GM23338 (cell line): Measurements from ENCODE around the gene DGKD. TPM values are rescaled to one million over a fixed set of nuclear protein-coding genes. Genes with fewer than 3 reads are reported as not detected.

ENCODE experiments used
- ATAC-seq: fragments of 200-7000 bp; cut with Tn5 transposase; 3 replicates; pipeline ENCODE4 v1.9.1; 2020
- DNase-seq: peaks from one replicate; pipeline ENCODE4 v3.0.0-alpha.2; 2015; ENCODE audit warnings: low spot score
- H2AFZ ChIP-seq: fragments of 200-600 bp; sonication (generic); 2 replicates; pipeline ENCODE4 v1.8.0; 2016; ENCODE audit warnings: antibody characterized with exemption, mild to moderate bottlenecking, moderate library complexity
- H3F3A ChIP-seq: fragments of 200-600 bp; sonication (generic); replicated peaks from 2 replicates; pipeline ENCODE4 v1.8.0; 2017; ENCODE audit warnings: antibody characterized with exemption, mixed run types, low read depth
- H3K27ac ChIP-seq: fragments of 200-600 bp; sonication (generic); 2 replicates; pipeline ENCODE4 v1.6.1; 2016; ENCODE audit warnings: low read depth
- H3K27me3 ChIP-seq: fragments of 200-600 bp; sonication (generic); 2 replicates; pipeline ENCODE4 v1.8.0; 2016; ENCODE audit warnings: mild to moderate bottlenecking, mixed run types, moderate library complexity; ENCODE audit not compliant: insufficient read depth
- H3K36me3 ChIP-seq: fragments of 200-600 bp; sonication (generic); 2 replicates; pipeline ENCODE4 v1.8.0; 2016; ENCODE audit warnings: mild to moderate bottlenecking; ENCODE audit not compliant: insufficient read depth
- H3K4me1 ChIP-seq: fragments of 200-600 bp; sonication (generic); 2 replicates; pipeline ENCODE4 v1.8.0; 2016; ENCODE audit warnings: mild to moderate bottlenecking, moderate library complexity; ENCODE audit not compliant: insufficient read depth
- H3K4me2 ChIP-seq: fragments of 200-600 bp; sonication (generic); 2 replicates; pipeline ENCODE4 v1.7.1; 2017; ENCODE audit warnings: mixed run types
- H3K4me3 ChIP-seq: fragments of 200-600 bp; sonication (generic); 2 replicates; pipeline ENCODE4 v1.6.1; 2016; ENCODE audit warnings: mixed run types
- H3K79me2 ChIP-seq: fragments of 200-600 bp; sonication (generic); replicated peaks from 2 replicates; pipeline ENCODE4 v1.8.0; 2017; ENCODE audit warnings: mild to moderate bottlenecking; ENCODE audit not compliant: insufficient read depth
- H3K9me2 ChIP-seq: fragments of 200-600 bp; sonication (generic); 2 replicates; pipeline ENCODE4 v1.8.0; 2017; ENCODE audit not compliant: insufficient read depth
- H4K20me1 ChIP-seq: fragments of 200-600 bp; sonication (generic); replicated peaks from 2 replicates; pipeline ENCODE4 v1.8.0; 2017; ENCODE audit warnings: mild to moderate bottlenecking; ENCODE audit not compliant: insufficient read depth
- H3K27ac Mint-ChIP-seq: 2 replicates; pipeline ENCODE4 v1.8.0; 2020; ENCODE audit warnings: inconsistent platforms, mild to moderate bottlenecking, moderate library complexity, mixed read lengths
- H3K27me3 Mint-ChIP-seq: 3 replicates; pipeline ENCODE4 v1.8.0; 2022; ENCODE audit warnings: low read depth, mild to moderate bottlenecking, moderate library complexity, mixed read lengths, inconsistent platforms; ENCODE audit not compliant: insufficient read depth, poor library complexity
- H3K36me3 Mint-ChIP-seq: 3 replicates; pipeline ENCODE4 v1.8.0; 2021; ENCODE audit warnings: low read depth, mild to moderate bottlenecking, inconsistent platforms, moderate library complexity, mixed read lengths
- H3K4me1 Mint-ChIP-seq: 3 replicates; pipeline ENCODE4 v1.8.0; 2020; ENCODE audit warnings: mild to moderate bottlenecking, inconsistent platforms, mixed read lengths
- H3K4me3 Mint-ChIP-seq: 3 replicates; pipeline ENCODE4 v1.8.0; 2021; ENCODE audit warnings: moderate library complexity, mild to moderate bottlenecking, inconsistent platforms, mixed read lengths
- H3K9me3 Mint-ChIP-seq: 3 replicates; pipeline ENCODE4 v1.8.0; 2020; ENCODE audit warnings: moderate library complexity, mild to moderate bottlenecking, inconsistent platforms, mixed read lengths
- CREB1 ChIP-seq: fragments of 250-450 bp; sonication (Bioruptor Pico); IDR thresholded peaks from 2 replicates; pipeline ENCODE4 v1.5.0; 2020; ENCODE audit warnings: low read depth, mild to moderate bottlenecking, moderate library complexity
- EZH2 ChIP-seq: fragments of 200-600 bp; sonication (generic); IDR thresholded peaks from one replicate; pipeline ENCODE4 v1.8.0; 2017; ENCODE audit warnings: antibody characterized with exemption, mild to moderate bottlenecking, low read depth; ENCODE audit not compliant: unreplicated experiment
- JUNB ChIP-seq: IDR thresholded peaks from one replicate; pipeline ENCODE4 v1.6.1; 2016; ENCODE audit warnings: antibody characterized with exemption; ENCODE audit not compliant: unreplicated experiment
- NANOG ChIP-seq: IDR thresholded peaks from 2 replicates; pipeline ENCODE4 v1.6.1; 2016; ENCODE audit warnings: antibody characterized with exemption, borderline replicate concordance
- POLR2AphosphoS5 ChIP-seq: IDR thresholded peaks from 2 replicates; pipeline ENCODE4 v1.6.1; 2016; ENCODE audit warnings: antibody characterized with exemption, low read depth
- STAT1 ChIP-seq: IDR thresholded peaks from one replicate; pipeline ENCODE4 v1.6.1; 2016; ENCODE audit warnings: antibody characterized with exemption; ENCODE audit not compliant: unreplicated experiment
- ZNF114 ChIP-seq: fragments of 250-450 bp; sonication (Bioruptor Pico); IDR thresholded peaks from 2 replicates; pipeline ENCODE4 v1.5.0; 2020; ENCODE audit warnings: mild to moderate bottlenecking, moderate library complexity
- polyA plus RNA-seq: library from polyadenylated mRNA; unstranded; fragments of >200 nt; fragmentation: Nextera tagmentation; extraction: Ambion mirVana; gene quantifications from 2 replicates; pipeline ENCODE4 v1.2.1, GENCODE V29; 2016
- total RNA-seq: library from RNA; depleted of rRNA; stranded (reverse); fragments of >200 nt; shearing (Covaris generic); gene quantifications from 2 replicates; pipeline ENCODE4 v1.2.3, GENCODE V29; 2014
- TF ChIP-seq, protein P1 (sequence below): IDR thresholded peaks from one replicate; pipeline ENCODE4 v1.6.1; 2018; ENCODE audit warnings: antibody characterized with exemption; ENCODE audit not compliant: unreplicated experiment
- TF ChIP-seq, protein P2 (sequence below): fragments of 250-450 bp; sonication (Bioruptor Pico); IDR thresholded peaks from 2 replicates; pipeline ENCODE4 v1.5.0; 2020; ENCODE audit warnings: mild to moderate bottlenecking, moderate library complexity

Gene DGKD
- total and polyA plus RNA-seq, 2 experiments from 2014 or later: 11.1 to 23.4 TPM

GRCh38 chr2:233411162-233411561, 56.9 kb downstream of the DGKD start:
- ATAC-seq (no peak), DNase-seq (no peak)
- Histone ChIP-seq H3K36me3 (peaks cover 8% of the 10 kb centered on the region; the same call in 1 of the 2 replicates), H3K27me3 (no peaks in the 10 kb centered on the region), H3K4me1 (no peaks in the 10 kb centered on the region), H2AFZ (no peak overlapping the region), H3K4me3 (no peak overlapping the region), H3K79me2 (peaks cover 11% of the 10 kb centered on the region), H3K27ac (no peak overlapping the region), H4K20me1 (no peaks in the 10 kb centered on the region), H3K4me2 (no peak overlapping the region), H3K9me2 (no peaks in the 10 kb centered on the region), H3F3A (no peaks in the 10 kb centered on the region)
- Mint-ChIP-seq H3K27ac (no peak overlapping the region), H3K27me3 (no peaks in the 10 kb centered on the region), H3K9me3 (peaks cover 18% of the 10 kb centered on the region), H3K36me3 (peaks cover 25% of the 10 kb centered on the region), H3K4me1 (peaks cover 3% of the 10 kb centered on the region; the same call in 1 of the 3 replicates), H3K4me3 (no peak overlapping the region)
- no peak for TF ChIP-seq STAT1
- no peak for TF ChIP-seq NANOG
- TF ChIP-seq, protein P1, sequence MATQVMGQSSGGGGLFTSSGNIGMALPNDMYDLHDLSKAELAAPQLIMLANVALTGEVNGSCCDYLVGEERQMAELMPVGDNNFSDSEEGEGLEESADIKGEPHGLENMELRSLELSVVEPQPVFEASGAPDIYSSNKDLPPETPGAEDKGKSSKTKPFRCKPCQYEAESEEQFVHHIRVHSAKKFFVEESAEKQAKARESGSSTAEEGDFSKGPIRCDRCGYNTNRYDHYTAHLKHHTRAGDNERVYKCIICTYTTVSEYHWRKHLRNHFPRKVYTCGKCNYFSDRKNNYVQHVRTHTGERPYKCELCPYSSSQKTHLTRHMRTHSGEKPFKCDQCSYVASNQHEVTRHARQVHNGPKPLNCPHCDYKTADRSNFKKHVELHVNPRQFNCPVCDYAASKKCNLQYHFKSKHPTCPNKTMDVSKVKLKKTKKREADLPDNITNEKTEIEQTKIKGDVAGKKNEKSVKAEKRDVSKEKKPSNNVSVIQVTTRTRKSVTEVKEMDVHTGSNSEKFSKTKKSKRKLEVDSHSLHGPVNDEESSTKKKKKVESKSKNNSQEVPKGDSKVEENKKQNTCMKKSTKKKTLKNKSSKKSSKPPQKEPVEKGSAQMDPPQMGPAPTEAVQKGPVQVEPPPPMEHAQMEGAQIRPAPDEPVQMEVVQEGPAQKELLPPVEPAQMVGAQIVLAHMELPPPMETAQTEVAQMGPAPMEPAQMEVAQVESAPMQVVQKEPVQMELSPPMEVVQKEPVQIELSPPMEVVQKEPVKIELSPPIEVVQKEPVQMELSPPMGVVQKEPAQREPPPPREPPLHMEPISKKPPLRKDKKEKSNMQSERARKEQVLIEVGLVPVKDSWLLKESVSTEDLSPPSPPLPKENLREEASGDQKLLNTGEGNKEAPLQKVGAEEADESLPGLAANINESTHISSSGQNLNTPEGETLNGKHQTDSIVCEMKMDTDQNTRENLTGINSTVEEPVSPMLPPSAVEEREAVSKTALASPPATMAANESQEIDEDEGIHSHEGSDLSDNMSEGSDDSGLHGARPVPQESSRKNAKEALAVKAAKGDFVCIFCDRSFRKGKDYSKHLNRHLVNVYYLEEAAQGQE: no peak
- no peak for TF ChIP-seq POLR2AphosphoS5

DNA sequence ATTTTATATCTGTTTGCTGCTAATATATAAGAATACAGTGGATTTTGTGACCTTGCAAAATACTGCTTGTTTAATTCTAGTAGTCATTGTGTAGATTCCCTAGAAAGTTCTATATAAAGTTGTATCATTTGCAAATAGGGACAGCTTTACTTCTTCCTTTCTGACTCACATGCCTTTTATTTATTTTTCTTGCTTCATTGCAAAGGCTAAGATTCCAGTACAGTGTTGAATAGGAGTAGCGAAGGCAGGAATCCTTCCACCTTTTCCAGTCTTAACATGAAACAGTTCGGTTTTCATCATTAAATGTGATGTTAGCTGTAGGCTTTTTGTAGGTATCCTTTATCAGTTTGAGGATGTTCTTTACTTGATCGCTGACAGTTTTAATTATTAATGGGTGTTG, 58.1 kb downstream of the DGKD start:
- Histone ChIP-seq H2AFZ (no peak overlapping the region), H3K4me1 (no peaks in the 10 kb centered on the region; the same call in 1 of the 2 replicates), H4K20me1 (no peaks in the 10 kb centered on the region), H3K4me2 (no peak overlapping the region), H3F3A (no peaks in the 10 kb centered on the region), H3K9me2 (no peaks in the 10 kb centered on the region), H3K27ac (no peak overlapping the region), H3K27me3 (no peaks in the 10 kb centered on the region), H3K79me2 (peaks cover 12% of the 10 kb centered on the region), H3K36me3 (peaks cover 8% of the 10 kb centered on the region; the same call in 1 of the 2 replicates), H3K4me3 (no peak overlapping the region)
- Mint-ChIP-seq H3K27me3 (peaks cover 4% of the 10 kb centered on the region), H3K36me3 (peaks cover 25% of the 10 kb centered on the region), H3K4me1 (peaks cover 10% of the 10 kb centered on the region; the same call in 2 of the 3 replicates), H3K4me3 (no peak overlapping the region), H3K27ac (no peak overlapping the region), H3K9me3 (peaks cover 18% of the 10 kb centered on the region)
- DNase-seq: no peak
- no peak for ATAC-seq
- TF ChIP-seq ZNF114 (CRISPR knock-in tag) (no peak), STAT1 (no peak), EZH2 (no peak), JUNB (no peak), POLR2AphosphoS5 (no peak), CREB1 (CRISPR knock-in tag) (no peak)
- TF ChIP-seq, protein P1: no peak
- TF ChIP-seq, protein P2, sequence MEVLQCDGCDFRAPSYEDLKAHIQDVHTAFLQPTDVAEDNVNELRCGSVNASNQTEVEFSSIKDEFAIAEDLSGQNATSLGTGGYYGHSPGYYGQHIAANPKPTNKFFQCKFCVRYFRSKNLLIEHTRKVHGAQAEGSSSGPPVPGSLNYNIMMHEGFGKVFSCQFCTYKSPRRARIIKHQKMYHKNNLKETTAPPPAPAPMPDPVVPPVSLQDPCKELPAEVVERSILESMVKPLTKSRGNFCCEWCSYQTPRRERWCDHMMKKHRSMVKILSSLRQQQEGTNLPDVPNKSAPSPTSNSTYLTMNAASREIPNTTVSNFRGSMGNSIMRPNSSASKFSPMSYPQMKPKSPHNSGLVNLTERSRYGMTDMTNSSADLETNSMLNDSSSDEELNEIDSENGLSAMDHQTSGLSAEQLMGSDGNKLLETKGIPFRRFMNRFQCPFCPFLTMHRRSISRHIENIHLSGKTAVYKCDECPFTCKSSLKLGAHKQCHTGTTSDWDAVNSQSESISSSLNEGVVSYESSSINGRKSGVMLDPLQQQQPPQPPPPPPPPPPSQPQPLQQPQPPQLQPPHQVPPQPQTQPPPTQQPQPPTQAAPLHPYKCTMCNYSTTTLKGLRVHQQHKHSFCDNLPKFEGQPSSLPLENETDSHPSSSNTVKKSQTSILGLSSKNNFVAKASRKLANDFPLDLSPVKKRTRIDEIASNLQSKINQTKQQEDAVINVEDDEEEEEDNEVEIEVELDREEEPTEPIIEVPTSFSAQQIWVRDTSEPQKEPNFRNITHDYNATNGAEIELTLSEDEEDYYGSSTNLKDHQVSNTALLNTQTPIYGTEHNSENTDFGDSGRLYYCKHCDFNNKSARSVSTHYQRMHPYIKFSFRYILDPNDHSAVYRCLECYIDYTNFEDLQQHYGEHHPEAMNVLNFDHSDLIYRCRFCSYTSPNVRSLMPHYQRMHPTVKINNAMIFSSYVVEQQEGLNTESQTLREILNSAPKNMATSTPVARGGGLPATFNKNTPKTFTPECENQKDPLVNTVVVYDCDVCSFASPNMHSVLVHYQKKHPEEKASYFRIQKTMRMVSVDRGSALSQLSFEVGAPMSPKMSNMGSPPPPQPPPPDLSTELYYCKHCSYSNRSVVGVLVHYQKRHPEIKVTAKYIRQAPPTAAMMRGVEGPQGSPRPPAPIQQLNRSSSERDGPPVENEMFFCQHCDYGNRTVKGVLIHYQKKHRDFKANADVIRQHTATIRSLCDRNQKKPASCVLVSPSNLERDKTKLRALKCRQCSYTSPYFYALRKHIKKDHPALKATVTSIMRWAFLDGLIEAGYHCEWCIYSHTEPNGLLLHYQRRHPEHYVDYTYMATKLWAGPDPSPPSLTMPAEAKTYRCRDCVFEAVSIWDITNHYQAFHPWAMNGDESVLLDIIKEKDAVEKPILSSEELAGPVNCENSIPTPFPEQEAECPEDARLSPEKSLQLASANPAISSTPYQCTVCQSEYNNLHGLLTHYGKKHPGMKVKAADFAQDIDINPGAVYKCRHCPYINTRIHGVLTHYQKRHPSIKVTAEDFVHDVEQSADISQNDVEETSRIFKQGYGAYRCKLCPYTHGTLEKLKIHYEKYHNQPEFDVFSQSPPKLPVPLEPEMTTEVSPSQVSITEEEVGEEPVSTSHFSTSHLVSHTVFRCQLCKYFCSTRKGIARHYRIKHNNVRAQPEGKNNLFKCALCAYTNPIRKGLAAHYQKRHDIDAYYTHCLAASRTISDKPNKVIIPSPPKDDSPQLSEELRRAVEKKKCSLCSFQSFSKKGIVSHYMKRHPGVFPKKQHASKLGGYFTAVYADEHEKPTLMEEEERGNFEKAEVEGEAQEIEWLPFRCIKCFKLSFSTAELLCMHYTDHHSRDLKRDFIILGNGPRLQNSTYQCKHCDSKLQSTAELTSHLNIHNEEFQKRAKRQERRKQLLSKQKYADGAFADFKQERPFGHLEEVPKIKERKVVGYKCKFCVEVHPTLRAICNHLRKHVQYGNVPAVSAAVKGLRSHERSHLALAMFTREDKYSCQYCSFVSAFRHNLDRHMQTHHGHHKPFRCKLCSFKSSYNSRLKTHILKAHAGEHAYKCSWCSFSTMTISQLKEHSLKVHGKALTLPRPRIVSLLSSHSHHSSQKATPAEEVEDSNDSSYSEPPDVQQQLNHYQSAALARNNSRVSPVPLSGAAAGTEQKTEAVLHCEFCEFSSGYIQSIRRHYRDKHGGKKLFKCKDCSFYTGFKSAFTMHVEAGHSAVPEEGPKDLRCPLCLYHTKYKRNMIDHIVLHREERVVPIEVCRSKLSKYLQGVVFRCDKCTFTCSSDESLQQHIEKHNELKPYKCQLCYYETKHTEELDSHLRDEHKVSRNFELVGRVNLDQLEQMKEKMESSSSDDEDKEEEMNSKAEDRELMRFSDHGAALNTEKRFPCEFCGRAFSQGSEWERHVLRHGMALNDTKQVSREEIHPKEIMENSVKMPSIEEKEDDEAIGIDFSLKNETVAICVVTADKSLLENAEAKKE (CRISPR knock-in tag): no peak
